Activated naive CD8-positive, alpha-beta T cell treated with anti-CD3 and anti-CD28 coated beads for 36 hours (primary cell): Measurements from ENCODE around the gene CSRP3. TPM values are rescaled to one million over a fixed set of nuclear protein-coding genes. Genes with fewer than 3 reads are reported as not detected.

Source experiments
- DNase-seq: peaks from one replicate; pipeline ENCODE4 v3.0.0; 2021
- H3K27ac Mint-ChIP-seq: one replicate; pipeline ENCODE4 v1.8.0; 2022; ENCODE audit warnings: mild to moderate bottlenecking, moderate library complexity, mixed read lengths
- H3K27me3 Mint-ChIP-seq: one replicate; pipeline ENCODE4 v1.8.0; 2022; ENCODE audit warnings: mild to moderate bottlenecking, mixed read lengths
- H3K36me3 Mint-ChIP-seq: one replicate; pipeline ENCODE4 v1.8.0; 2021; ENCODE audit warnings: mild to moderate bottlenecking, mixed read lengths
- H3K4me1 Mint-ChIP-seq: one replicate; pipeline ENCODE4 v1.8.0; 2021; ENCODE audit warnings: mixed read lengths
- H3K4me3 Mint-ChIP-seq: one replicate; pipeline ENCODE4 v1.8.0; 2022; ENCODE audit warnings: mild to moderate bottlenecking, moderate library complexity, mixed read lengths
- H3K9me3 Mint-ChIP-seq: one replicate; pipeline ENCODE4 v1.8.0; 2022; ENCODE audit warnings: mixed read lengths
- total RNA-seq, 2 experiments: library from RNA; stranded (reverse); gene quantifications; one replicate each; pipeline ENCODE4 v1.2.3, GENCODE V29; 2021

CSRP3 gene
- total RNA-seq, 2 experiments from 2014 or later: not detected

GRCh38 chr11:19234231-19234817, 32.5 kb upstream of the CSRP3 start:
- H3K4me3 Mint-ChIP-seq: no peak overlapping the region
- H3K27ac Mint-ChIP-seq: no peak overlapping the region
- DNase-seq: no peak
- H3K4me1 Mint-ChIP-seq: peaks cover 2% of the 10 kb centered on the region
- H3K36me3 Mint-ChIP-seq: peaks cover 66% of the 10 kb centered on the region
- no peaks in the 10 kb centered on the region for H3K9me3 Mint-ChIP-seq
- H3K27me3 Mint-ChIP-seq: peaks cover 11% of the 10 kb centered on the region

- DNase-seq: no peak
- Mint-ChIP-seq H3K27me3 (no peaks in the 10 kb centered on the region), H3K4me3 (no peak overlapping the region), H3K4me1 (peaks cover 2% of the 10 kb centered on the region), H3K27ac (no peak overlapping the region), H3K9me3 (no peaks in the 10 kb centered on the region), H3K36me3 (peaks cover 57% of the 10 kb centered on the region)
Observed at GRCh38 chr11:19232910-19233503, 31.2 kb upstream of the CSRP3 start.

GRCh38 chr11:19229671-19230070, 27.9 kb upstream of the CSRP3 start:
- peaks cover 45% of the 10 kb centered on the region for H3K36me3 Mint-ChIP-seq
- H3K4me3 Mint-ChIP-seq: no peak overlapping the region
- H3K9me3 Mint-ChIP-seq: no peaks in the 10 kb centered on the region
- peaks cover 2% of the 10 kb centered on the region for H3K4me1 Mint-ChIP-seq
- no peaks in the 10 kb centered on the region for H3K27me3 Mint-ChIP-seq
- no peak for DNase-seq
- H3K27ac Mint-ChIP-seq: no peak overlapping the region

GRCh38 chr11:19228968-19229367, 27.2 kb upstream of the CSRP3 start:
- no peak for DNase-seq
- no peak overlapping the region for H3K27ac Mint-ChIP-seq

GRCh38 chr11:19226378-19227195, 24.8 kb upstream of the CSRP3 start:
- DNase-seq: no peak
- H3K9me3 Mint-ChIP-seq: no peaks in the 10 kb centered on the region
- H3K36me3 Mint-ChIP-seq: peaks cover 35% of the 10 kb centered on the region
- H3K27ac Mint-ChIP-seq: no peak overlapping the region
- H3K27me3 Mint-ChIP-seq: no peaks in the 10 kb centered on the region
- no peak overlapping the region for H3K4me3 Mint-ChIP-seq
- no peaks in the 10 kb centered on the region for H3K4me1 Mint-ChIP-seq

More at GRCh38 chr11:19228968-19229367, 27.2 kb upstream of the CSRP3 start:
- no peaks in the 10 kb centered on the region for H3K27me3 Mint-ChIP-seq
- no peaks in the 10 kb centered on the region for H3K9me3 Mint-ChIP-seq
- peaks cover 2% of the 10 kb centered on the region for H3K4me1 Mint-ChIP-seq
- H3K36me3 Mint-ChIP-seq: peaks cover 43% of the 10 kb centered on the region
- H3K4me3 Mint-ChIP-seq: no peak overlapping the region

GRCh38 chr11:19225581-19225980, 23.8 kb upstream of the CSRP3 start:
- peaks cover 32% of the 10 kb centered on the region for H3K36me3 Mint-ChIP-seq
- H3K27ac Mint-ChIP-seq: no peak overlapping the region
- no peaks in the 10 kb centered on the region for H3K9me3 Mint-ChIP-seq
- no peaks in the 10 kb centered on the region for H3K4me1 Mint-ChIP-seq
- H3K4me3 Mint-ChIP-seq: no peak overlapping the region
- DNase-seq: no peak
- H3K27me3 Mint-ChIP-seq: no peaks in the 10 kb centered on the region

GRCh38 chr11:19225123-19225522, 23.3 kb upstream of the CSRP3 start:
- no peaks in the 10 kb centered on the region for H3K9me3 Mint-ChIP-seq
- no peak overlapping the region for H3K4me3 Mint-ChIP-seq
- DNase-seq: no peak
- peaks cover 32% of the 10 kb centered on the region for H3K36me3 Mint-ChIP-seq
- H3K27me3 Mint-ChIP-seq: no peaks in the 10 kb centered on the region
- H3K27ac Mint-ChIP-seq: no peak overlapping the region
- H3K4me1 Mint-ChIP-seq: no peaks in the 10 kb centered on the region

GRCh38 chr11:19220903-19221724, 19.3 kb upstream of the CSRP3 start:
- Mint-ChIP-seq H3K36me3 (peaks cover 18% of the 10 kb centered on the region), H3K4me1 (no peaks in the 10 kb centered on the region), H3K27me3 (no peaks in the 10 kb centered on the region), H3K27ac (no peak overlapping the region), H3K4me3 (no peak overlapping the region), H3K9me3 (no peaks in the 10 kb centered on the region)
- no peak for DNase-seq

GRCh38 chr11:19218786-19219460, 17.1 kb upstream of the CSRP3 start:
- peaks cover 4% of the 10 kb centered on the region for H3K27me3 Mint-ChIP-seq
- no peaks in the 10 kb centered on the region for H3K4me1 Mint-ChIP-seq
- H3K9me3 Mint-ChIP-seq: no peaks in the 10 kb centered on the region
- peaks cover 3% of the 10 kb centered on the region for H3K36me3 Mint-ChIP-seq
- H3K27ac Mint-ChIP-seq: no peak overlapping the region
- no peak for DNase-seq
- no peak overlapping the region for H3K4me3 Mint-ChIP-seq

GRCh38 chr11:19218216-19218615, 16.4 kb upstream of the CSRP3 start:
- Mint-ChIP-seq H3K27me3 (peaks cover 4% of the 10 kb centered on the region), H3K4me3 (no peak overlapping the region), H3K27ac (no peak overlapping the region), H3K4me1 (no peaks in the 10 kb centered on the region), H3K9me3 (no peaks in the 10 kb centered on the region), H3K36me3 (peaks cover 3% of the 10 kb centered on the region)
- DNase-seq: no peak

- no peak overlapping the region for H3K4me3 Mint-ChIP-seq
- no peak for DNase-seq
- H3K4me1 Mint-ChIP-seq: no peaks in the 10 kb centered on the region
- peaks cover 4% of the 10 kb centered on the region for H3K27me3 Mint-ChIP-seq
- no peaks in the 10 kb centered on the region for H3K36me3 Mint-ChIP-seq
- H3K27ac Mint-ChIP-seq: no peak overlapping the region
- no peaks in the 10 kb centered on the region for H3K9me3 Mint-ChIP-seq
Observed at GRCh38 chr11:19216709-19217374, 15.1 kb upstream of the CSRP3 start.

GRCh38 chr11:19216021-19216420, 14.2 kb upstream of the CSRP3 start:
- no peak for DNase-seq
- H3K27ac Mint-ChIP-seq: no peak overlapping the region
- no peaks in the 10 kb centered on the region for H3K36me3 Mint-ChIP-seq
- H3K9me3 Mint-ChIP-seq: no peaks in the 10 kb centered on the region
- H3K4me3 Mint-ChIP-seq: no peak overlapping the region
- H3K27me3 Mint-ChIP-seq: peaks cover 4% of the 10 kb centered on the region
- no peaks in the 10 kb centered on the region for H3K4me1 Mint-ChIP-seq

- Mint-ChIP-seq H3K4me3 (no peak overlapping the region), H3K27ac (no peak overlapping the region), H3K27me3 (peaks cover 5% of the 10 kb centered on the region), H3K9me3 (no peaks in the 10 kb centered on the region), H3K4me1 (no peaks in the 10 kb centered on the region), H3K36me3 (no peaks in the 10 kb centered on the region)
- DNase-seq: no peak
Observed at GRCh38 chr11:19209617-19210370, 8.0 kb upstream of the CSRP3 start.
